Keratinocyte (primary cell): ENCODE data around the gene LRRN4CL. TPM values are rescaled to one million over a fixed set of nuclear protein-coding genes. Genes with fewer than 3 reads are reported as not detected.

Experiments
- DNase-seq: peaks from one replicate; pipeline ENCODE4 v3.0.0-alpha.2; 2011; ENCODE audit warnings: low read depth, missing footprints, low spot score
- FAIRE-seq: peaks from 2 replicates; lab custom pipeline; 2011; peaks lifted over from hg19 to GRCh38; lab: Jason Lieb, UNC
- H2AFZ ChIP-seq: 2 replicates; pipeline ENCODE4 v1.6.0; 2012; ENCODE audit warnings: low read length, control low read depth, inconsistent platforms; ENCODE audit not compliant: control insufficient read depth
- H3K27ac ChIP-seq: 2 replicates; pipeline ENCODE4 v1.5.1; 2011; ENCODE audit warnings: low read length; ENCODE audit not compliant: control insufficient read depth, insufficient read depth
- H3K27me3 ChIP-seq: 3 replicates; pipeline ENCODE4 v1.6.0; 2011; ENCODE audit warnings: low read length; ENCODE audit not compliant: control insufficient read depth, insufficient read depth; ENCODE audit errors: extremely low read depth
- H3K36me3 ChIP-seq, 2 experiments: 2 replicates in 1 of 2; 3 replicates in 1 of 2; pipeline ENCODE4 v1.5.1; 2011; ENCODE audit warnings: low read length in 2 of 2, mild to moderate bottlenecking in 1 of 2; ENCODE audit not compliant: control insufficient read depth in 2 of 2, insufficient read depth in 2 of 2; ENCODE audit errors: extremely low read depth in 1 of 2
- H3K4me1 ChIP-seq: 3 replicates; pipeline ENCODE4 v1.5.1; 2011; ENCODE audit warnings: low read length; ENCODE audit not compliant: control insufficient read depth, insufficient read depth; ENCODE audit errors: extremely low read depth
- H3K4me2 ChIP-seq: 3 replicates; pipeline ENCODE4 v1.6.0; 2011; ENCODE audit warnings: low read depth, low read length; ENCODE audit not compliant: control insufficient read depth, insufficient read depth; ENCODE audit errors: extremely low read depth
- H3K4me3 ChIP-seq, 3 experiments: fragments of 200-600 bp in 1 of 3; sonication (generic) in 1 of 3; 2 replicates in 2 of 3; 3 replicates in 1 of 3; pipeline ENCODE4 v1.5.1; 2011 to 2016; ENCODE audit warnings: low read length in 3 of 3, mild to moderate bottlenecking in 3 of 3, control low read depth in 2 of 3, inconsistent platforms in 1 of 3, low read depth in 1 of 3, mixed read lengths in 1 of 3, mixed run types in 1 of 3, moderate library complexity in 1 of 3; ENCODE audit not compliant: control insufficient read depth in 2 of 3, insufficient read depth in 2 of 3; ENCODE audit errors: extremely low read depth in 1 of 3
- H3K79me2 ChIP-seq: 2 replicates; pipeline ENCODE4 v1.6.0; 2012; ENCODE audit warnings: low read length; ENCODE audit not compliant: control insufficient read depth, insufficient read depth
- H3K9ac ChIP-seq: 3 replicates; pipeline ENCODE4 v1.6.0; 2011; ENCODE audit warnings: low read length; ENCODE audit not compliant: control insufficient read depth, insufficient read depth; ENCODE audit errors: extremely low read depth
- H3K9me1 ChIP-seq: 3 replicates; pipeline ENCODE4 v1.6.0; 2011; ENCODE audit warnings: low read length; ENCODE audit not compliant: control insufficient read depth, insufficient read depth; ENCODE audit errors: extremely low read depth
- H3K9me3 ChIP-seq: 2 replicates; pipeline ENCODE4 v1.5.1; 2012; ENCODE audit warnings: low read depth, low read length; ENCODE audit not compliant: control insufficient read depth
- H4K20me1 ChIP-seq: 3 replicates; pipeline ENCODE4 v1.6.0; 2011; ENCODE audit warnings: low read length; ENCODE audit not compliant: control insufficient read depth, insufficient read depth; ENCODE audit errors: extremely low read depth
- CTCF ChIP-seq, 3 experiments: IDR thresholded peaks in 1 of 3; conservative IDR thresholded peaks in 1 of 3; optimal IDR thresholded peaks in 1 of 3; 2 replicates in 2 of 3; 3 replicates in 1 of 3; pipeline versions ENCODE3 to v1.5.1; 2011; ENCODE audit warnings: low read length in 3 of 3, mild to moderate bottlenecking in 3 of 3, moderate library complexity in 2 of 3, control low read depth in 1 of 3, inconsistent platforms in 1 of 3; ENCODE audit not compliant: insufficient read depth in 2 of 3; ENCODE audit errors: extremely low read depth in 1 of 3
- EZH2 ChIP-seq: IDR thresholded peaks from one replicate; pipeline ENCODE4 v1.6.1; 2012; ENCODE audit warnings: inconsistent platforms, mild to moderate bottlenecking, low read length, moderate library complexity
- dilution Hi-C: fragments of 300-500 bp; cut with MboI; formaldehyde crosslinking; loops from one replicate; pipeline ENCODE4 v1.7.0; 2020; ENCODE audit warnings: low sequenced_read_pairs; ENCODE audit not compliant: extremely low pct_ligation_motif_present
- polyA plus RNA-seq, 5 experiments: library from polyadenylated mRNA; depleted of rRNA in 3 of 5; stranded (reverse) in 3 of 5; stranded (forward) in 1 of 5; unstranded in 1 of 5; fragments of >200 nt; gene quantifications; 1 replicate in 1 of 5; 2 replicates in 3 of 5; 3 replicates in 1 of 5; pipeline versions ENCODE4 v1.2.1 to v1.2.3, GENCODE V29; 2011 to 2012; ENCODE audit warnings: missing spikeins in 2 of 5, low read depth in 1 of 5, low replicate concordance in 1 of 5

The LRRN4CL gene
- polyA plus RNA-seq, 1 donor (not counting 4 experiments of a cell fraction or from before 2014, with no cell fraction given), result 0.08 TPM

GRCh38 chr11:62713343-62713742, 24.0 kb upstream of the LRRN4CL start:
- H3K9me1 ChIP-seq, result no peaks in the 10 kb centered on the region
- FAIRE-seq, result no peak
- peaks cover 26 to 34% of the 10 kb centered on the region in 2 experiments for H3K36me3 ChIP-seq
- H2AFZ ChIP-seq, result no peak overlapping the region
- H3K4me1 ChIP-seq, result peaks cover 17% of the 10 kb centered on the region
- H4K20me1 ChIP-seq, result no peaks in the 10 kb centered on the region
- H3K27me3 ChIP-seq, result no peaks in the 10 kb centered on the region
- dilution Hi-C loops, result no loop called here
- DNase-seq, result no peak
- peaks cover 19% of the 10 kb centered on the region for H3K79me2 ChIP-seq
- no peak overlapping the region for H3K9ac ChIP-seq
- H3K4me3 ChIP-seq, result no peak overlapping the region
- no peak overlapping the region for H3K27ac ChIP-seq
- no peaks in the 10 kb centered on the region for H3K9me3 ChIP-seq
- no peak for TF ChIP-seq CTCF (optimal IDR thresholded peaks at IDR 0.05 in 1 of 3, IDR thresholded peaks at IDR 0.05 in 1 of 3, conservative IDR thresholded peaks at IDR 0.05 in 1 of 3; ENCODE audit: extremely low read depth in 1 of 3, insufficient read depth in 2 of 3, low read length in 3 of 3)
- no peak for TF ChIP-seq EZH2
- no peak overlapping the region for H3K4me2 ChIP-seq

GRCh38 chr11:62712861-62713260, 23.5 kb upstream of the LRRN4CL start:
- Histone ChIP-seq H2AFZ (no peak overlapping the region), H3K27me3 (no peaks in the 10 kb centered on the region), H3K27ac (no peak overlapping the region), H3K9me3 (no peaks in the 10 kb centered on the region), H3K4me3 (no peak overlapping the region), H3K79me2 (peaks cover 19% of the 10 kb centered on the region), H3K9me1 (no peaks in the 10 kb centered on the region), H3K4me1 (peaks cover 19% of the 10 kb centered on the region), H3K4me2 (no peak overlapping the region), H3K9ac (no peak overlapping the region), H3K36me3 (peaks cover 24 to 34% of the 10 kb centered on the region in 2 experiments), H4K20me1 (no peaks in the 10 kb centered on the region)
- TF ChIP-seq CTCF (optimal IDR thresholded peaks at IDR 0.05 in 1 of 3, IDR thresholded peaks at IDR 0.05 in 1 of 3, conservative IDR thresholded peaks at IDR 0.05 in 1 of 3; ENCODE audit: extremely low read depth in 1 of 3, insufficient read depth in 2 of 3, low read length in 3 of 3), result no peak
- TF ChIP-seq EZH2, result no peak
- dilution Hi-C loops, result no loop called here
- FAIRE-seq (no peak), DNase-seq (no peak)
